Stimulated activated CD8-positive, alpha-beta memory T cell treated with anti-CD3 and anti-CD28 coated beads, Interleukin-7, amount 100 ng/mL, for 24 hours (primary cell): Measurements from ENCODE around the gene CALML5.

Experiments used
- DNase-seq: peaks from one replicate; pipeline ENCODE4 v3.0.0-alpha.2; 2020; ENCODE audit warnings: low read depth

The CALML5 gene

GRCh38 chr10:5499493-5500140, at the start of gene CALML5:
Gene CALML5 (minus strand): TSS chr10:5499570. CDS start chr10:5499438, 132 bp downstream.
- no peak for DNase-seq

- DNase-seq, result no peak
Measured at GRCh38 chr10:5547931-5548660, 48.7 kb upstream of the CALML5 start.

GRCh38 chr10:5547681-5547930, 48.2 kb upstream of the CALML5 start:
- no peak for DNase-seq

GRCh38 chr10:5546891-5547680, 47.7 kb upstream of the CALML5 start:
- no peak for DNase-seq

GRCh38 chr10:5545778-5546710, 46.7 kb upstream of the CALML5 start:
- no peak for DNase-seq

- DNase-seq, result no peak
Measured at GRCh38 chr10:5545426-5545777, 46.0 kb upstream of the CALML5 start.

- no peak for DNase-seq
Measured at GRCh38 chr10:5545011-5545410, 45.6 kb upstream of the CALML5 start.

GRCh38 chr10:5544216-5544805, 44.9 kb upstream of the CALML5 start:
- no peak for DNase-seq

- DNase-seq, result no peak
Measured at GRCh38 chr10:5543623-5544022, 44.3 kb upstream of the CALML5 start.

- DNase-seq, result no peak
Measured at GRCh38 chr10:5542100-5542499, 42.7 kb upstream of the CALML5 start.

GRCh38 chr10:5540891-5541290, 41.5 kb upstream of the CALML5 start:
- no peak for DNase-seq

GRCh38 chr10:5540080-5540479, 40.7 kb upstream of the CALML5 start:
- no peak for DNase-seq

GRCh38 chr10:5538892-5539651, 39.7 kb upstream of the CALML5 start:
- no peak for DNase-seq

GRCh38 chr10:5538446-5538845, 39.1 kb upstream of the CALML5 start:
- no peak for DNase-seq

GRCh38 chr10:5537684-5538083, 38.3 kb upstream of the CALML5 start:
- DNase-seq, result no peak

- no peak for DNase-seq
Measured at GRCh38 chr10:5536486-5537081, 37.2 kb upstream of the CALML5 start.

GRCh38 chr10:5534880-5535856, 35.8 kb upstream of the CALML5 start:
- no peak for DNase-seq

GRCh38 chr10:5534051-5534821, 34.9 kb upstream of the CALML5 start:
- DNase-seq, result no peak
